Skeletal muscle tissue (tissue), 4 donors: ENCODE data around the gene HTRA3. TPM values are rescaled to one million over a fixed set of nuclear protein-coding genes. Genes with fewer than 3 reads are reported as not detected.
"Not testable (repeated sequence)": the region's sequence is repeated elsewhere in the genome, so short reads cannot be mapped to it uniquely, and the experiment has no call there.

ENCODE experiments used
- H3K27ac ChIP-seq: one replicate; pipeline ENCODE4 v1.7.0; 2013; ENCODE audit warnings: mild to moderate bottlenecking, low read depth, low read length, inconsistent platforms
- H3K27me3 ChIP-seq, 3 donors: one replicate each; pipeline ENCODE4 v1.7.0; 2013; ENCODE audit warnings: low read length in 3 of 3; ENCODE audit not compliant: control insufficient read depth in 3 of 3, insufficient read depth in 3 of 3
- H3K36me3 ChIP-seq, 3 donors: one replicate each; pipeline ENCODE4 v1.7.0; 2013; ENCODE audit warnings: low read length in 3 of 3; ENCODE audit not compliant: control insufficient read depth in 3 of 3, insufficient read depth in 3 of 3
- H3K4me1 ChIP-seq, 3 donors: one replicate each; pipeline ENCODE4 v1.7.0; 2013; ENCODE audit warnings: low read length in 3 of 3, mild to moderate bottlenecking in 3 of 3; ENCODE audit not compliant: control insufficient read depth in 3 of 3, insufficient read depth in 3 of 3
- H3K4me3 ChIP-seq, 3 donors: one replicate each; pipeline ENCODE4 v1.7.0; 2013; ENCODE audit warnings: low read length in 3 of 3
- H3K9ac ChIP-seq, 3 donors: one replicate each; pipeline ENCODE4 v1.7.0; 2013; ENCODE audit warnings: low read length in 3 of 3, mild to moderate bottlenecking in 3 of 3, moderate library complexity in 2 of 3, low read depth in 1 of 3
- H3K9me3 ChIP-seq, 3 donors: one replicate each; pipeline ENCODE4 v1.7.0; 2013; ENCODE audit warnings: low read length in 3 of 3; ENCODE audit not compliant: control insufficient read depth in 3 of 3
- total RNA-seq: library from RNA; depleted of rRNA; stranded (reverse); fragments of >200 nt; gene quantifications from one replicate; pipeline ENCODE4 v1.2.3, GENCODE V29; 2014
- donor health status: Osteomylitis.

HTRA3 gene
- total RNA-seq, 1 donor from 2014 or later: 20.9 TPM

GRCh38 chr4:8346838-8347605, 77.5 kb downstream of the HTRA3 start:
- Histone ChIP-seq H3K4me3 (no peak overlapping the region), H3K9ac (no peak overlapping the region), H3K36me3 (no peaks in the 10 kb centered on the region), H3K27ac (no peak overlapping the region), H3K4me1 (peaks cover 2 to 15% (median 5%) of the 10 kb centered on the region in 3 donors), H3K9me3 (no peaks in the 10 kb centered on the region), H3K27me3 (peaks cover 0 to 14% (median 6%) of the 10 kb centered on the region in 3 donors)

- no peak overlapping the region for H3K27ac ChIP-seq
- no peak overlapping the region for H3K9ac ChIP-seq
- no peaks in the 10 kb centered on the region for H3K9me3 ChIP-seq
- peaks cover 3 to 16% (median 8%) of the 10 kb centered on the region in 3 donors for H3K4me1 ChIP-seq
- no peak overlapping the region for H3K4me3 ChIP-seq
- H3K36me3 ChIP-seq: no peaks in the 10 kb centered on the region
- peaks cover 0 to 14% (median 6%) of the 10 kb centered on the region in 3 donors for H3K27me3 ChIP-seq
Observed at GRCh38 chr4:8347660-8348059, 78.1 kb downstream of the HTRA3 start.

GRCh38 chr4:8348071-8348470, 78.5 kb downstream of the HTRA3 start:
- Histone ChIP-seq H3K4me3 (no peak overlapping the region), H3K9ac (no peak overlapping the region), H3K27me3 (peaks cover 0 to 14% (median 6%) of the 10 kb centered on the region in 3 donors), H3K27ac (no peak overlapping the region), H3K9me3 (no peaks in the 10 kb centered on the region), H3K4me1 (peaks cover 3 to 13% (median 9%) of the 10 kb centered on the region in 3 donors), H3K36me3 (no peaks in the 10 kb centered on the region)

- H3K27ac ChIP-seq, H3K36me3 ChIP-seq, H3K9me3 ChIP-seq, H3K9ac ChIP-seq, H3K4me3 ChIP-seq: not testable (repeated sequence)
- Histone ChIP-seq H3K4me1 (peaks cover 3 to 11% (median 9%) of the 10 kb centered on the region in 3 donors), H3K27me3 (peaks cover 0 to 14% (median 6%) of the 10 kb centered on the region in 3 donors)
Observed at GRCh38 chr4:8349236-8349635, 79.7 kb downstream of the HTRA3 start.

GRCh38 chr4:8349664-8350236, 80.2 kb downstream of the HTRA3 start:
- Histone ChIP-seq H3K27me3 (peaks cover 0 to 14% (median 6%) of the 10 kb centered on the region in 3 donors), H3K4me1 (peaks cover 3 to 9% (median 8%) of the 10 kb centered on the region in 3 donors), H3K36me3 (no peaks in the 10 kb centered on the region), H3K4me3 (no peak overlapping the region), H3K9ac (no peak overlapping the region), H3K9me3 (no peaks in the 10 kb centered on the region), H3K27ac (no peak overlapping the region)

- Histone ChIP-seq H3K36me3 (no peaks in the 10 kb centered on the region), H3K4me3 (no peak overlapping the region), H3K4me1 (peaks cover 3 to 9% (median 8%) of the 10 kb centered on the region in 3 donors), H3K27ac (no peak overlapping the region), H3K9me3 (no peaks in the 10 kb centered on the region), H3K27me3 (peaks cover 0 to 11% (median 6%) of the 10 kb centered on the region in 3 donors), H3K9ac (no peak overlapping the region)
Observed at GRCh38 chr4:8350352-8350751, 80.8 kb downstream of the HTRA3 start.

GRCh38 chr4:8350841-8351461, 81.4 kb downstream of the HTRA3 start:
- Histone ChIP-seq H3K27ac (no peak overlapping the region), H3K9ac (no peak overlapping the region)

GRCh38 chr4:8351931-8352367, 82.4 kb downstream of the HTRA3 start:
- Histone ChIP-seq H3K9ac (no peak overlapping the region), H3K27ac (no peak overlapping the region), H3K4me3 (no peak overlapping the region), H3K4me1 (peaks cover 3 to 9% (median 8%) of the 10 kb centered on the region in 3 donors), H3K27me3 (no peaks in the 10 kb centered on the region), H3K9me3 (no peaks in the 10 kb centered on the region), H3K36me3 (no peaks in the 10 kb centered on the region)

More at GRCh38 chr4:8350841-8351461, 81.4 kb downstream of the HTRA3 start:
- no peaks in the 10 kb centered on the region for H3K36me3 ChIP-seq
- H3K4me3 ChIP-seq: no peak overlapping the region
- peaks cover 3 to 9% (median 8%) of the 10 kb centered on the region in 3 donors for H3K4me1 ChIP-seq
- H3K27me3 ChIP-seq: peaks cover 0 to 5% (median 4%) of the 10 kb centered on the region in 3 donors
- no peaks in the 10 kb centered on the region for H3K9me3 ChIP-seq

GRCh38 chr4:8352368-8353157, 83.0 kb downstream of the HTRA3 start:
- peaks cover 3 to 9% (median 8%) of the 10 kb centered on the region in 3 donors for H3K4me1 ChIP-seq
- H3K4me3 ChIP-seq: no peak overlapping the region
- H3K9ac ChIP-seq: no peak overlapping the region
- no peaks in the 10 kb centered on the region for H3K9me3 ChIP-seq
- no peaks in the 10 kb centered on the region for H3K27me3 ChIP-seq
- H3K36me3 ChIP-seq: no peaks in the 10 kb centered on the region
- no peak overlapping the region for H3K27ac ChIP-seq
